ENCODE results near the gene ITPRID1. TPM values are rescaled to one million over a fixed set of nuclear protein-coding genes. Genes with fewer than 3 reads are reported as not detected.

The ITPRID1 gene
- polyA plus RNA-seq, 3 donors = not detected

- Mint-ChIP-seq H3K4me1 (no peaks in the 10 kb centered on the region), H3K4me3 (no peak overlapping the region), H3K27me3 (ENCODE audit: low read depth in 3 of 3) (peaks cover 0 to 3% (median 0%) of the 10 kb centered on the region in 3 donors), H3K36me3 (no peaks in the 10 kb centered on the region), H3K27ac (no peak overlapping the region), H3K9me3 (peaks cover 3 to 16% (median 5%) of the 10 kb centered on the region in 7 donors)
- Histone ChIP-seq H3K27me3 (ENCODE audit: control insufficient read depth in 2 of 2, insufficient read depth in 2 of 2, low read length in 2 of 2) (no peaks in the 10 kb centered on the region), H3K9me3 (replicated peaks in 1 of 2; ENCODE audit: control insufficient read depth in 1 of 2, insufficient read depth in 1 of 2, low read length in 2 of 2) (peaks cover 0 to 8% of the 10 kb centered on the region in 2 donors), H3K27ac (ENCODE audit: low read depth in 1 of 2, low read length in 2 of 2) (no peak overlapping the region), H3K4me2 (replicated peaks; ENCODE audit: extremely low read depth, low read length, poor library complexity, severe bottlenecking) (no peak overlapping the region), H3K9ac (ENCODE audit: insufficient read depth, low read length, poor library complexity, severe bottlenecking) (no peak overlapping the region), H2AFZ (ENCODE audit: insufficient read depth, low read depth, low read length, poor library complexity, severe bottlenecking) (no peak overlapping the region), H3K79me2 (ENCODE audit: insufficient read depth, low read length) (no peaks in the 10 kb centered on the region), H3K4me1 (ENCODE audit: control insufficient read depth in 1 of 2, insufficient read depth in 2 of 2, low read length in 2 of 2) (no peaks in the 10 kb centered on the region), H4K20me1 (ENCODE audit: insufficient read depth, low read length) (no peaks in the 10 kb centered on the region), H3K4me3 (replicated peaks in 1 of 3; ENCODE audit: low read depth in 2 of 3, low read length in 3 of 3) (no peak overlapping the region), H3K36me3 (replicated peaks in 1 of 2; ENCODE audit: control insufficient read depth in 1 of 2, insufficient read depth in 2 of 2, low read length in 2 of 2) (no peaks in the 10 kb centered on the region)
- WGBS (ENCODE audit: insufficient coverage) = no CpG with 5 or more reads among the region's 2 CpGs
- intact Hi-C loops (cut with micrococcal nuclease) = no loop called here
- TF ChIP-seq, protein P1, sequence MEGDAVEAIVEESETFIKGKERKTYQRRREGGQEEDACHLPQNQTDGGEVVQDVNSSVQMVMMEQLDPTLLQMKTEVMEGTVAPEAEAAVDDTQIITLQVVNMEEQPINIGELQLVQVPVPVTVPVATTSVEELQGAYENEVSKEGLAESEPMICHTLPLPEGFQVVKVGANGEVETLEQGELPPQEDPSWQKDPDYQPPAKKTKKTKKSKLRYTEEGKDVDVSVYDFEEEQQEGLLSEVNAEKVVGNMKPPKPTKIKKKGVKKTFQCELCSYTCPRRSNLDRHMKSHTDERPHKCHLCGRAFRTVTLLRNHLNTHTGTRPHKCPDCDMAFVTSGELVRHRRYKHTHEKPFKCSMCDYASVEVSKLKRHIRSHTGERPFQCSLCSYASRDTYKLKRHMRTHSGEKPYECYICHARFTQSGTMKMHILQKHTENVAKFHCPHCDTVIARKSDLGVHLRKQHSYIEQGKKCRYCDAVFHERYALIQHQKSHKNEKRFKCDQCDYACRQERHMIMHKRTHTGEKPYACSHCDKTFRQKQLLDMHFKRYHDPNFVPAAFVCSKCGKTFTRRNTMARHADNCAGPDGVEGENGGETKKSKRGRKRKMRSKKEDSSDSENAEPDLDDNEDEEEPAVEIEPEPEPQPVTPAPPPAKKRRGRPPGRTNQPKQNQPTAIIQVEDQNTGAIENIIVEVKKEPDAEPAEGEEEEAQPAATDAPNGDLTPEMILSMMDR (IDR thresholded peaks at IDR 0.05) = no peak
- no peak for DNase-seq
These were observed 1.7 kb upstream of the ITPRID1 start for GRCh38 chr7:31512166-31512565.

- no peaks in the 10 kb centered on the region for H3K36me3 Mint-ChIP-seq
- H3K27ac Mint-ChIP-seq = no peak overlapping the region
- no peaks in the 10 kb centered on the region for H3K4me1 Mint-ChIP-seq
- Histone ChIP-seq H3K79me2 (ENCODE audit: insufficient read depth, low read length) (no peaks in the 10 kb centered on the region), H3K4me2 (replicated peaks; ENCODE audit: extremely low read depth, low read length, poor library complexity, severe bottlenecking) (no peak overlapping the region), H3K9me3 (replicated peaks in 1 of 2; ENCODE audit: control insufficient read depth in 1 of 2, insufficient read depth in 1 of 2, low read length in 2 of 2) (peaks cover 0 to 7% of the 10 kb centered on the region in 2 donors), H3K27me3 (ENCODE audit: control insufficient read depth in 2 of 2, insufficient read depth in 2 of 2, low read length in 2 of 2) (no peaks in the 10 kb centered on the region), H3K4me1 (ENCODE audit: control insufficient read depth in 1 of 2, insufficient read depth in 2 of 2, low read length in 2 of 2) (no peaks in the 10 kb centered on the region), H3K9ac (ENCODE audit: insufficient read depth, low read length, poor library complexity, severe bottlenecking) (no peak overlapping the region), H2AFZ (ENCODE audit: insufficient read depth, low read depth, low read length, poor library complexity, severe bottlenecking) (no peak overlapping the region), H4K20me1 (ENCODE audit: insufficient read depth, low read length) (no peaks in the 10 kb centered on the region), H3K36me3 (replicated peaks in 1 of 2; ENCODE audit: control insufficient read depth in 1 of 2, insufficient read depth in 2 of 2, low read length in 2 of 2) (no peaks in the 10 kb centered on the region), H3K27ac (ENCODE audit: low read depth in 1 of 2, low read length in 2 of 2) (no peak overlapping the region), H3K4me3 (replicated peaks in 1 of 3; ENCODE audit: low read depth in 2 of 3, low read length in 3 of 3) (no peak overlapping the region)
- H3K4me3 Mint-ChIP-seq = no peak overlapping the region
- intact Hi-C loops (cut with micrococcal nuclease) = no loop called here
- no peak for DNase-seq
- H3K9me3 Mint-ChIP-seq = peaks cover 3 to 16% (median 9%) of the 10 kb centered on the region in 7 donors
- H3K27me3 Mint-ChIP-seq (ENCODE audit: low read depth in 3 of 3) = no peaks in the 10 kb centered on the region
- TF ChIP-seq, protein P1 (IDR thresholded peaks at IDR 0.05) = no peak
- WGBS (ENCODE audit: insufficient coverage) = 82% methylated on average over 14 of the region's 16 CpGs
These were observed 3.0 kb downstream of the ITPRID1 start for GRCh38 chr7:31516680-31517502.
